ENCODE results near the gene SHISAL2A.

SHISAL2A gene

GRCh38 chr1:52659851-52660596, 27.1 kb downstream of the SHISAL2A start:
- Histone ChIP-seq H3K27me3 (peaks cover 0 to 2% of the 10 kb centered on the region in 2 donors), H3K4me3 (no peak overlapping the region), H3K9me3 (no peaks in the 10 kb centered on the region), H3K36me3 (no peaks in the 10 kb centered on the region), H3K4me1 (peaks cover 0 to 7% (median 0%) of the 10 kb centered on the region in 4 donors), H3K27ac (no peak overlapping the region)
- TF ChIP-seq, protein P1, sequence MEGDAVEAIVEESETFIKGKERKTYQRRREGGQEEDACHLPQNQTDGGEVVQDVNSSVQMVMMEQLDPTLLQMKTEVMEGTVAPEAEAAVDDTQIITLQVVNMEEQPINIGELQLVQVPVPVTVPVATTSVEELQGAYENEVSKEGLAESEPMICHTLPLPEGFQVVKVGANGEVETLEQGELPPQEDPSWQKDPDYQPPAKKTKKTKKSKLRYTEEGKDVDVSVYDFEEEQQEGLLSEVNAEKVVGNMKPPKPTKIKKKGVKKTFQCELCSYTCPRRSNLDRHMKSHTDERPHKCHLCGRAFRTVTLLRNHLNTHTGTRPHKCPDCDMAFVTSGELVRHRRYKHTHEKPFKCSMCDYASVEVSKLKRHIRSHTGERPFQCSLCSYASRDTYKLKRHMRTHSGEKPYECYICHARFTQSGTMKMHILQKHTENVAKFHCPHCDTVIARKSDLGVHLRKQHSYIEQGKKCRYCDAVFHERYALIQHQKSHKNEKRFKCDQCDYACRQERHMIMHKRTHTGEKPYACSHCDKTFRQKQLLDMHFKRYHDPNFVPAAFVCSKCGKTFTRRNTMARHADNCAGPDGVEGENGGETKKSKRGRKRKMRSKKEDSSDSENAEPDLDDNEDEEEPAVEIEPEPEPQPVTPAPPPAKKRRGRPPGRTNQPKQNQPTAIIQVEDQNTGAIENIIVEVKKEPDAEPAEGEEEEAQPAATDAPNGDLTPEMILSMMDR (IDR thresholded peaks at IDR 0.05), result no peak
- no peak for DNase-seq
- intact Hi-C loops (cut with DNase I; ENCODE audit: low total_unique reads), result no loop called here

DNA sequence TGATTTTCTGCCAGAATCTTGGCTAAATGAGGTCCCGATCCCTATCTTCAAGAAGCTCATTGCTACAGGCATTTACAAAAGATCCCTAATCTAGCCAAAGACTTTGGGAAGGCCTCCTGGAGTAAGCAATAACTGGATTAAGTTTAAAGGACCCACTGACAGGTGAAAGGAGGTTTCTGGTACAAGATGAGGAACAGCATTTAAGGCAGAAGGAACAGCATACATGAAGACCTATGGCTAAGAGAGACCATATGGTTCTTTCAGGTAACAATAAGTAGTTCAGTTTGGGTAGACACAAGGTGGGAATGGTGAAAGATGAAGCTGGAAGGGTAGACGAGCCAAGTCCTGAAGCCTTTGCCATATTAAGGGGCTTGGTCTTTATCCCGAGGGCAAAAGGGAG, 27.8 kb downstream of the SHISAL2A start:
- intact Hi-C loops (cut with DNase I; ENCODE audit: low total_unique reads), result no loop called here
- Histone ChIP-seq H3K27me3 (peaks cover 0 to 2% of the 10 kb centered on the region in 2 donors), H3K9me3 (no peaks in the 10 kb centered on the region), H3K36me3 (no peaks in the 10 kb centered on the region), H3K27ac (no peak overlapping the region), H3K4me3 (no peak overlapping the region), H3K4me1 (peaks cover 0 to 7% (median 0%) of the 10 kb centered on the region in 4 donors)
- TF ChIP-seq, protein P1 (IDR thresholded peaks at IDR 0.05), result no peak
- DNase-seq, result no peak

DNA sequence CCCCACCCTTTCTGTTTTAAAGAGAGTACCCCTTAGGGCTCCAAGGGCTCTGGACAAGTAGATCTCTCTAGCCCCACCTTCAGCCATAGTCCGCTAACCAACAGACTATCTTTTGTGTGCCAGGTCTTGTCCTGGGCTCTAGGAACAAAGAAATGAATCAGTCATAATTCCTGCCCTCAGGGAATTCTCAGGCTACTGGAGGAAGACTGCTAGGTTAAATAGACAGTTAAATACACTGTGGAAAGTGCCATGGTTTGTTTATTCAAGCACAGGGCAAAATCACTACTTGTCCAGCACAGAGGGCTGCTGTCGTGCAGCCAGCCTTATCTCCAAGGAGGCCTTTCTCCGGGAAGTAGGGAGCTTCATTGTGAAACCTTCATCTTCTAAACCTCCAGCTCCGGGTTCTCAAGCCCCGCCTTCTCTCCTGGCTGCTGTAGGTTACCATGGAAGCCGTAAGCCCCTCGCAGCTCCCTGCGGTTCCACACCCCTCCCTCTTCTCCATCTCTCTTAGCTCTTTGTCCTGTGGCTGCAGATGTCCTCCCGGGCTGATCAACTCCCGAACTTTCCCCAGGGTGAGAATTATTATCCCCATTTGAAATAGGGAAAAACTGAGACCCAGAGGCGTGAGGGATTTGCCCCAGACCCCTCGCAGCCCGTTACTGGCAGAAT, 29.8 kb downstream of the SHISAL2A start:
- Histone ChIP-seq H3K27me3 (peaks cover 0 to 2% of the 10 kb centered on the region in 2 donors), H3K4me3 (no peak overlapping the region), H3K36me3 (no peaks in the 10 kb centered on the region), H3K9me3 (no peaks in the 10 kb centered on the region), H3K4me1 (peaks cover 0 to 7% (median 0%) of the 10 kb centered on the region in 4 donors), H3K27ac (no peak overlapping the region)
- DNase-seq, result no peak
- intact Hi-C loops (cut with DNase I; ENCODE audit: low total_unique reads), result no loop called here
- TF ChIP-seq, protein P1 (IDR thresholded peaks at IDR 0.05), result no peak

- H3K4me1 ChIP-seq, result peaks cover 0 to 7% (median under 1%) of the 10 kb centered on the region in 4 donors
- H3K9me3 ChIP-seq, result no peaks in the 10 kb centered on the region
- TF ChIP-seq, protein P1 (IDR thresholded peaks at IDR 0.05), result no peak
- no peak overlapping the region for H3K4me3 ChIP-seq
- H3K27ac ChIP-seq, result no peak overlapping the region
- H3K36me3 ChIP-seq, result no peaks in the 10 kb centered on the region
- no peak for DNase-seq
- intact Hi-C loops (cut with DNase I; ENCODE audit: low total_unique reads), result no loop called here
- peaks cover 0 to 2% of the 10 kb centered on the region in 2 donors for H3K27me3 ChIP-seq
Measured at GRCh38 chr1:52663716-52664115, 30.7 kb downstream of the SHISAL2A start.

- no peak overlapping the region for H3K27ac ChIP-seq
- H3K4me1 ChIP-seq, result peaks cover 0 to 10% (median 4%) of the 10 kb centered on the region in 4 donors
- no peaks in the 10 kb centered on the region for H3K36me3 ChIP-seq
- no peak for DNase-seq
- TF ChIP-seq, protein P1 (IDR thresholded peaks at IDR 0.05), result no peak
- H3K9me3 ChIP-seq, result no peaks in the 10 kb centered on the region
- intact Hi-C loops (cut with DNase I; ENCODE audit: low total_unique reads), result no loop called here
- H3K4me3 ChIP-seq, result no peak overlapping the region
- H3K27me3 ChIP-seq, result peaks cover 0 to 2% of the 10 kb centered on the region in 2 donors
Measured at GRCh38 chr1:52665006-52665941, 32.3 kb downstream of the SHISAL2A start.

Measured in tibial artery (tissue), 4 donors.